WTC11 (cell line): ENCODE data around the gene GNA12. TPM values are rescaled to one million over a fixed set of nuclear protein-coding genes. Genes with fewer than 3 reads are reported as not detected.

Experiments
- ATAC-seq: fragments of 200-7000 bp; cut with Tn5 transposase; 2 replicates; pipeline ENCODE4 v1.10.0; 2021; ENCODE audit warnings: mild to moderate bottlenecking, moderate library complexity
- CTCF ChIA-PET: fragments of 300-600 bp; sonication (Branson Sonifier 250); formaldehyde crosslinking; loops from one replicate; lab custom pipeline; 2021; ENCODE audit warnings: antibody characterized with exemption; lab: Charles Lee
- POLR2A ChIA-PET: fragments of 350-600 bp; sonication (Branson Sonifier 250); formaldehyde crosslinking; loops from one replicate; lab custom pipeline; 2021; ENCODE audit warnings: antibody characterized with exemption; lab: Charles Lee
- DNase-seq: peaks from one replicate; pipeline ENCODE4 v3.0.0; 2021; ENCODE audit warnings: low spot score
- H3K27ac Mint-ChIP-seq: 2 replicates; pipeline ENCODE4 v1.8.0; 2021; ENCODE audit warnings: mixed read lengths
- H3K27me3 Mint-ChIP-seq: 2 replicates; pipeline ENCODE4 v1.8.0; 2021; ENCODE audit warnings: low read depth, mild to moderate bottlenecking, moderate library complexity, mixed read lengths
- H3K36me3 Mint-ChIP-seq: 2 replicates; pipeline ENCODE4 v1.8.0; 2021; ENCODE audit warnings: mixed read lengths
- H3K4me1 Mint-ChIP-seq: 2 replicates; pipeline ENCODE4 v1.8.0; 2022; ENCODE audit warnings: mixed read lengths
- H3K4me3 Mint-ChIP-seq: 2 replicates; pipeline ENCODE4 v1.8.0; 2021; ENCODE audit warnings: mild to moderate bottlenecking, moderate library complexity, mixed read lengths
- H3K9me3 Mint-ChIP-seq: 2 replicates; pipeline ENCODE4 v1.8.0; 2021; ENCODE audit warnings: mixed read lengths
- AR ChIP-seq: fragments of 250-450 bp; sonication (Bioruptor Pico); IDR thresholded peaks from 2 replicates; pipeline ENCODE4 v1.9.0; 2021; ENCODE audit warnings: mild to moderate bottlenecking
- ATF1 ChIP-seq: sonication (generic); formaldehyde crosslinking; IDR thresholded peaks from 2 replicates; pipeline ENCODE4 v1.8.1; 2023; ENCODE audit warnings: mild to moderate bottlenecking, moderate library complexity, missing genetic modification reagents
- EMX1 ChIP-seq: fragments of 250-450 bp; sonication (Bioruptor Pico); IDR thresholded peaks from 2 replicates; pipeline ENCODE4 v1.8.0; 2021; ENCODE audit warnings: mild to moderate bottlenecking
- FOXK1 ChIP-seq: sonication (generic); formaldehyde crosslinking; IDR thresholded peaks from 2 replicates; pipeline ENCODE4 v1.8.0; 2022; ENCODE audit warnings: mild to moderate bottlenecking, moderate library complexity, missing genetic modification reagents
- GRHL2 ChIP-seq: fragments of 250-450 bp; sonication (Bioruptor Pico); IDR thresholded peaks from 2 replicates; pipeline ENCODE4 v1.8.0; 2022; ENCODE audit warnings: mild to moderate bottlenecking, moderate library complexity; ENCODE audit not compliant: insufficient replicate concordance, severe bottlenecking
- HMGXB4 ChIP-seq: sonication (generic); formaldehyde crosslinking; IDR thresholded peaks from 2 replicates; pipeline ENCODE4 v1.8.1; 2023; ENCODE audit warnings: mild to moderate bottlenecking, moderate library complexity, missing genetic modification reagents
- JAZF1 ChIP-seq: fragments of 250-450 bp; sonication (Bioruptor Pico); IDR thresholded peaks from 2 replicates; pipeline ENCODE4 v1.9.0; 2021; ENCODE audit warnings: moderate library complexity, mild to moderate bottlenecking, inconsistent platforms
- KAT7 ChIP-seq: sonication (generic); formaldehyde crosslinking; IDR thresholded peaks from 2 replicates; pipeline ENCODE4 v1.8.1; 2023; ENCODE audit warnings: missing genetic modification reagents, mild to moderate bottlenecking, borderline replicate concordance
- PRDM15 ChIP-seq: sonication (generic); formaldehyde crosslinking; IDR thresholded peaks from 2 replicates; pipeline ENCODE4 v1.8.0; 2022; ENCODE audit warnings: missing genetic modification reagents
- ZNF138 ChIP-seq: sonication (generic); formaldehyde crosslinking; conservative IDR thresholded peaks from 2 replicates; pipeline ENCODE4 v1.8.1; 2022; ENCODE audit warnings: mild to moderate bottlenecking, moderate library complexity, missing genetic modification reagents
- ZNF263 ChIP-seq: sonication (generic); formaldehyde crosslinking; IDR thresholded peaks from 2 replicates; pipeline ENCODE4 v1.8.1; 2022; ENCODE audit warnings: low read depth, mild to moderate bottlenecking, moderate library complexity, missing genetic modification reagents
- ZNF425 ChIP-seq: fragments of 250-450 bp; sonication (Bioruptor Pico); conservative IDR thresholded peaks from 2 replicates; pipeline ENCODE4 v1.9.0; 2021; ENCODE audit warnings: mild to moderate bottlenecking
- ZNF532 ChIP-seq: fragments of 250-450 bp; sonication (Bioruptor Pico); IDR thresholded peaks from 2 replicates; pipeline ENCODE4 v1.9.0; 2021; ENCODE audit warnings: mild to moderate bottlenecking, borderline replicate concordance
- total RNA-seq: library from RNA; stranded (reverse); gene quantifications from 3 replicates; pipeline ENCODE4 v1.2.3, GENCODE V29; 2021
- TF ChIP-seq, protein P1 (sequence below): sonication (generic); formaldehyde crosslinking; IDR thresholded peaks from 2 replicates; pipeline ENCODE4 v1.8.0; 2022; ENCODE audit warnings: mild to moderate bottlenecking, missing genetic modification reagents

The GNA12 gene
- total RNA-seq, 1 experiment from 2014 or later: 99.6 TPM

DNA sequence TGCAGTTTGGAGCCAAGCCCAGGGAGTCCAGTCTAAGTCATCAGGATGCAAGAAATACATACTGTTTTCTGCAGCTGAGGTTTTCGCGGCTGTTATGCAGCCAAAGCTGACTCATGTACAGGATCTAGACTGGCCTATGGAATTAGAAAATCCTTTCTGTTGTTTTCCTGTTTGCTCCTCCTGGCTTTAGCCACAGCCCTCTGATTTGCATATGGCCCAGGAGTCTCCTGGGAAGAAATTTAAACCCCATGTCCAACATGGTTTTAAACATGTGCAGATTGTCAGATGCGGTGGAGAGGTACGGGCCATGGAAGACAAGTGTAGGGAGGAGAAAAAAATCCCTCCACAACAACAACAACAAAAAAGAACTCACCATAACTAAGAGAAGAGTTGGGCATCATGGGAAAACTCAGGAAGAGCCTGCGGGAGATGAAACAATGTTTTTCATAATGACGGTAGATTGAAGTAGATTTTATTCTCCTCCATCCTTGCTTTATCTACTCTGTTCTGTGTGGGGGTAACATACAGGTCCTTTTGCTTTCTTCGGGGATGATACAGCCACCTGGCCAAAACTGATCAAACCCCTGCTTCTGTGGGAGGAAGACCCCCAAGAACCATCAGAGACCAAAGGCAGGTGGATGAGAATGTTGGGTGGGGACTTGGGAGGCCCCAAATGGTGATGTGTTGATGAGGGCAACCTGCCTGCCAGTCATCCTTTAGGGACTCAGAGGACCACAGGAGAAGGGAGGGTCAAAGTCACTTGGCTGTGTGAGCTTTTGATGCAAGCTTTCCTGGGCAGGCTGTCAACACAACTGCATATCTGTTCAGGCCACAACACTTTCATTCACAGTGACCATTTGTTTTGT is 29.8 kb upstream of the GNA12 start:
- POLR2A ChIA-PET: no interaction called here
- no peak overlapping the region for H3K4me3 Mint-ChIP-seq
- DNase-seq: no peak
- no peaks in the 10 kb centered on the region for H3K9me3 Mint-ChIP-seq
- CTCF ChIA-PET: interaction anchor here (1.1 kb wide), 1 partner anchor 9 kb away, joined by 5 read pairs; no protein-coding TSS in a partner anchor
- ATAC-seq: peak; percentile 88
- H3K4me1 Mint-ChIP-seq: peaks cover 35% of the 10 kb centered on the region
- no peaks in the 10 kb centered on the region for H3K27me3 Mint-ChIP-seq
- H3K27ac Mint-ChIP-seq: peak overlapping the region; percentile 100
- no peaks in the 10 kb centered on the region for H3K36me3 Mint-ChIP-seq
- TF ChIP-seq FOXK1 (CRISPR knock-in tag) (no peak), EMX1 (CRISPR knock-in tag) (peak; percentile 99), ZNF138 (CRISPR knock-in tag) (0 out of 2 replicates have a peak, but pooled peaks have one; percentile 33), PRDM15 (CRISPR knock-in tag) (no peak; the same call in none of the 2 replicates), JAZF1 (CRISPR knock-in tag) (no peak), HMGXB4 (CRISPR knock-in tag) (no peak), ATF1 (CRISPR knock-in tag) (peak; percentile 92; the same call in 1 of the 2 replicates), AR (peak; percentile 99), ZNF532 (CRISPR knock-in tag) (peak; percentile 98), GRHL2 (CRISPR knock-in tag) (no peak), KAT7 (CRISPR knock-in tag) (no peak), ZNF425 (CRISPR knock-in tag) (peak; percentile 97), ZNF263 (no peak)
- TF ChIP-seq, protein P1, sequence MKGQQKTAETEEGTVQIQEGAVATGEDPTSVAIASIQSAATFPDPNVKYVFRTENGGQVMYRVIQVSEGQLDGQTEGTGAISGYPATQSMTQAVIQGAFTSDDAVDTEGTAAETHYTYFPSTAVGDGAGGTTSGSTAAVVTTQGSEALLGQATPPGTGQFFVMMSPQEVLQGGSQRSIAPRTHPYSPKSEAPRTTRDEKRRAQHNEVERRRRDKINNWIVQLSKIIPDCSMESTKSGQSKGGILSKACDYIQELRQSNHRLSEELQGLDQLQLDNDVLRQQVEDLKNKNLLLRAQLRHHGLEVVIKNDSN (CRISPR knock-in tag): no peak
